GM13977 (cell line): ENCODE measurements around the gene FUCA2.

ENCODE experiments used
- DNase-seq: peaks from one replicate; pipeline ENCODE4 v3.0.0; 2012; ENCODE audit warnings: low spot score
- CTCF ChIP-seq: IDR thresholded peaks from 2 replicates; pipeline ENCODE4 v1.5.1; 2012; ENCODE audit warnings: mild to moderate bottlenecking, control low read depth; ENCODE audit not compliant: insufficient read depth; ENCODE audit errors: extremely low read depth, missing control alignments
- in situ Hi-C: fragments of 300-500 bp; cut with MboI; formaldehyde crosslinking; loops from one replicate; pipeline ENCODE4 v1.12.0; 2022; ENCODE audit warnings: low sequenced_read_pairs, low pct_unique_long_range_greater_than_20kb, mixed read lengths, inconsistent platforms; ENCODE audit not compliant: unreplicated experiment

FUCA2 gene

GRCh38 chr6:143528164-143528811 is 16.8 kb upstream of the FUCA2 start:
- no peak for DNase-seq
- in situ Hi-C loops: no loop called here
- TF ChIP-seq CTCF: no peak

GRCh38 chr6:143527677-143528076 is 16.2 kb upstream of the FUCA2 start:
- TF ChIP-seq CTCF: no peak
- in situ Hi-C loops: no loop called here

GRCh38 chr6:143525356-143525755 is 13.8 kb upstream of the FUCA2 start:
- TF ChIP-seq CTCF: no peak
- in situ Hi-C loops: no loop called here
- no peak for DNase-seq

More at GRCh38 chr6:143527677-143528076, 16.2 kb upstream of the FUCA2 start:
- DNase-seq: no peak

GRCh38 chr6:143522039-143522600 is 10.6 kb upstream of the FUCA2 start:
- in situ Hi-C loops: no loop called here
- no peak for TF ChIP-seq CTCF
- no peak for DNase-seq

- TF ChIP-seq CTCF: no peak
- in situ Hi-C loops: loop anchor here (10.0 kb wide), 1 partner anchor 57 kb away; no protein-coding TSS in a partner anchor
- no peak for DNase-seq
These were observed 5.9 kb upstream of the FUCA2 start for GRCh38 chr6:143517447-143517773.

GRCh38 chr6:143516690-143517446 is 5.3 kb upstream of the FUCA2 start:
- TF ChIP-seq CTCF: no peak
- in situ Hi-C loops: loop anchor here (10.0 kb wide), 1 partner anchor 58 kb away; no protein-coding TSS in a partner anchor
- peak; percentile 12 for DNase-seq
